Measurements from ENCODE around the gene AATF. TPM values are rescaled to one million over a fixed set of nuclear protein-coding genes. Genes with fewer than 3 reads are reported as not detected.

AATF gene
- polyA plus RNA-seq, 2 of the 4 experiments (the other 2 are of a cell fraction): 51.9 to 120 TPM

DNA sequence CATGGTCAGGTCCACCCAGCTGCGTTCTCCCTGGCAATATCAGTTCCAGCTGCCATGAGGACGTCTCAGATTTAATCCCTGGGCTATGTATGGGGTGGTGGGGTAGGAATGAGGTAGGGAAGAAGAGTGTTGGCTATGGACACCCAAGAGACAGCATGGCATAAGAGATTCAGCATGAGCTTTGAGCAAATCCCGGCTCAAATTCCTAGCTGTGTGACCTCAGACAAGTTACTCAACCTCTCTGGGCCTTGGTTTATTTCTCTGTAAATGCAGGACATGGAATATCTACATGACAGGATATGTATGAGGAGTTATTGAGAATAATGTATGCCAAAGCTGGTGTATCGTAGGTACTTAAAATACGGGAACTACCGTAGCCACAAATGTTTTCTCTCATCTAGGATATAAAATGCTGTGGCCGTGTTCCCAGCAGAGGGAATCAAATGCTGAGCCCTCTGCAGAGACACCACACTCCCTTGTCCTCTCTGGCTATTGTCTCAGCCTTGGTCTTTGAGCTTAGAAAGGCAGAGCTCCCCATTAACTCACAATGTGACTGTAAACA lies 29.3 kb upstream of the AATF start (continued):
- TF ChIP-seq ZFP36 (IDR thresholded peaks at IDR 0.05; ENCODE audit: borderline replicate concordance, partially characterized antibody) (peak; percentile 84), GATA3 (IDR thresholded peaks at IDR 0.05; ENCODE audit: borderline replicate concordance) (no peak), ZNF302 (CRISPR knock-in tag; IDR thresholded peaks at IDR 0.05) (no peak), PHF8 (IDR thresholded peaks at IDR 0.05; ENCODE audit: borderline replicate concordance, low read depth) (no peak), SMC3 (IDR thresholded peaks at IDR 0.05) (no peak), TFCP2L1 (CRISPR knock-in tag; IDR thresholded peaks at IDR 0.05) (no peak), MYC (IDR thresholded peaks at IDR 0.05; ENCODE audit: borderline replicate concordance, low read length) (no peak)
- TF ChIP-seq, protein P1, sequence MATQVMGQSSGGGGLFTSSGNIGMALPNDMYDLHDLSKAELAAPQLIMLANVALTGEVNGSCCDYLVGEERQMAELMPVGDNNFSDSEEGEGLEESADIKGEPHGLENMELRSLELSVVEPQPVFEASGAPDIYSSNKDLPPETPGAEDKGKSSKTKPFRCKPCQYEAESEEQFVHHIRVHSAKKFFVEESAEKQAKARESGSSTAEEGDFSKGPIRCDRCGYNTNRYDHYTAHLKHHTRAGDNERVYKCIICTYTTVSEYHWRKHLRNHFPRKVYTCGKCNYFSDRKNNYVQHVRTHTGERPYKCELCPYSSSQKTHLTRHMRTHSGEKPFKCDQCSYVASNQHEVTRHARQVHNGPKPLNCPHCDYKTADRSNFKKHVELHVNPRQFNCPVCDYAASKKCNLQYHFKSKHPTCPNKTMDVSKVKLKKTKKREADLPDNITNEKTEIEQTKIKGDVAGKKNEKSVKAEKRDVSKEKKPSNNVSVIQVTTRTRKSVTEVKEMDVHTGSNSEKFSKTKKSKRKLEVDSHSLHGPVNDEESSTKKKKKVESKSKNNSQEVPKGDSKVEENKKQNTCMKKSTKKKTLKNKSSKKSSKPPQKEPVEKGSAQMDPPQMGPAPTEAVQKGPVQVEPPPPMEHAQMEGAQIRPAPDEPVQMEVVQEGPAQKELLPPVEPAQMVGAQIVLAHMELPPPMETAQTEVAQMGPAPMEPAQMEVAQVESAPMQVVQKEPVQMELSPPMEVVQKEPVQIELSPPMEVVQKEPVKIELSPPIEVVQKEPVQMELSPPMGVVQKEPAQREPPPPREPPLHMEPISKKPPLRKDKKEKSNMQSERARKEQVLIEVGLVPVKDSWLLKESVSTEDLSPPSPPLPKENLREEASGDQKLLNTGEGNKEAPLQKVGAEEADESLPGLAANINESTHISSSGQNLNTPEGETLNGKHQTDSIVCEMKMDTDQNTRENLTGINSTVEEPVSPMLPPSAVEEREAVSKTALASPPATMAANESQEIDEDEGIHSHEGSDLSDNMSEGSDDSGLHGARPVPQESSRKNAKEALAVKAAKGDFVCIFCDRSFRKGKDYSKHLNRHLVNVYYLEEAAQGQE (IDR thresholded peaks at IDR 0.05): no peak

- FAIRE-seq (no peak), DNase-seq (ENCODE audit: low read depth in 1 of 2, low spot score in 1 of 2) (peak; percentile 84 to 89), ATAC-seq (peak; percentile 67 to 79)
- 33% methylated on average over 18 of the region's 18 CpGs for WGBS (ENCODE audit: missing lambda C conversion rate)
- Histone ChIP-seq H3K4me1 (peaks cover 63% of the 10 kb centered on the region), H3K27ac (peak overlapping the region; percentile 83 to 93), H3K9me3 (no peaks in the 10 kb centered on the region), H3K4me3 (peak overlapping the region; percentile 4; the same call in 1 of the 3 replicates), H3K4me2 (peak overlapping the region; percentile 70)
- POLR2A ChIA-PET: interaction anchor here (0.8 to 1.8 kb wide), 4 partner anchors 13 to 28 kb away, joined by 3 to 25 read pairs (median 8); partner anchors contain the start of gene AATF
- CTCF ChIA-PET: interaction anchor here (0.8 to 2.8 kb wide), 8 partner anchors 8 to 292 kb away, joined by 3 to 10 read pairs (median 7); no protein-coding TSS in a partner anchor
- TF ChIP-seq MAFK (IDR thresholded peaks at IDR 0.05; ENCODE audit: partially characterized antibody) (peak; percentile 79), BHLHE40 (IDR thresholded peaks at IDR 0.05; ENCODE audit: low read depth, low read length) (no peak), JUN (IDR thresholded peaks at IDR 0.05) (peak in 1 of 2 experiments; percentile 63; a peak in 2 of 5 replicates), SMC3 (IDR thresholded peaks at IDR 0.05) (peak; percentile 11; the same call in 1 of the 3 replicates), MAZ (IDR thresholded peaks at IDR 0.05; ENCODE audit: borderline replicate concordance, low read depth, low read length) (peak; percentile 77; the same call in 1 of the 2 replicates), HES2 (IDR thresholded peaks at IDR 0.05) (no peak), FOSL2 (IDR thresholded peaks at IDR 0.05) (peak; percentile 31; the same call in 1 of the 2 replicates), FOSL2 (CRISPR knock-in tag; IDR thresholded peaks at IDR 0.05) (peak; percentile 73), HOXB5 (CRISPR knock-in tag; IDR thresholded peaks at IDR 0.05) (peak; percentile 93), CEBPB (IDR thresholded peaks at IDR 0.05) (peak in 1 of 2 experiments; percentile 71; a peak in 2 of 4 replicates), ZFP36 (IDR thresholded peaks at IDR 0.05; ENCODE audit: borderline replicate concordance, partially characterized antibody) (no peak), HOXB13 (CRISPR knock-in tag; IDR thresholded peaks at IDR 0.05; ENCODE audit: low read depth) (0 out of 2 replicates have a peak, but pooled peaks have one; percentile 7), EP300 (IDR thresholded peaks at IDR 0.05) (peak in 1 of 2 experiments; percentile 40; a peak in 1 of 5 replicates), NFE2L2 (conservative IDR thresholded peaks at IDR 0.05; ENCODE audit: low read length) (0 out of 2 replicates have a peak, but pooled peaks have one; percentile 18), JUNB (IDR thresholded peaks at IDR 0.05) (peak; percentile 46), GATA3 (IDR thresholded peaks at IDR 0.05; ENCODE audit: borderline replicate concordance) (peak; percentile 47; the same call in 1 of the 2 replicates), RNF2 (IDR thresholded peaks at IDR 0.05; ENCODE audit: borderline replicate concordance, low read depth) (no peak), ZSCAN20 (CRISPR knock-in tag; IDR thresholded peaks at IDR 0.05) (no peak)
- TF ChIP-seq, protein P2, sequence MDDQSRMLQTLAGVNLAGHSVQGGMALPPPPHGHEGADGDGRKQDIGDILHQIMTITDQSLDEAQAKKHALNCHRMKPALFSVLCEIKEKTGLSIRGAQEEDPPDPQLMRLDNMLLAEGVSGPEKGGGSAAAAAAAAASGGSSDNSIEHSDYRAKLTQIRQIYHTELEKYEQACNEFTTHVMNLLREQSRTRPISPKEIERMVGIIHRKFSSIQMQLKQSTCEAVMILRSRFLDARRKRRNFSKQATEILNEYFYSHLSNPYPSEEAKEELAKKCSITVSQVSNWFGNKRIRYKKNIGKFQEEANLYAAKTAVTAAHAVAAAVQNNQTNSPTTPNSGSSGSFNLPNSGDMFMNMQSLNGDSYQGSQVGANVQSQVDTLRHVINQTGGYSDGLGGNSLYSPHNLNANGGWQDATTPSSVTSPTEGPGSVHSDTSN (IDR thresholded peaks at IDR 0.05): peak; percentile 61; the same call in 1 of the 2 replicates
- TF ChIP-seq, protein P3, sequence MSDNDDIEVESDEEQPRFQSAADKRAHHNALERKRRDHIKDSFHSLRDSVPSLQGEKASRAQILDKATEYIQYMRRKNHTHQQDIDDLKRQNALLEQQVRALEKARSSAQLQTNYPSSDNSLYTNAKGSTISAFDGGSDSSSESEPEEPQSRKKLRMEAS (IDR thresholded peaks at IDR 0.05): peak; percentile 13
Measured at GRCh38 chr17:36920032-36921005, 28.4 kb upstream of the AATF start.
